GM18858 (cell line): ENCODE measurements around the gene ZFP36.
"Not testable (repeated sequence)": the region's sequence is repeated elsewhere in the genome, so short reads cannot be mapped to it uniquely, and the experiment has no call there.

Experiments used
- ATAC-seq: cut with Tn5 transposase; IDR thresholded peaks from one replicate; pipeline ENCODE4 v1.9.1; 2021; ENCODE audit not compliant: unreplicated experiment

The ZFP36 gene

GRCh38 chr19:39444598-39445195 is 38.0 kb downstream of the ZFP36 start:
- no peak for ATAC-seq

- peak; percentile 75 for ATAC-seq
Measured at GRCh38 chr19:39445196-39446111, 38.8 kb downstream of the ZFP36 start, which contains the start of gene SUPT5H. Gene SUPT5H (plus strand): TSS chr19:39445582. CDS start chr19:39445891, 309 bp downstream.

GRCh38 chr19:39446365-39447084 is 39.9 kb downstream of the ZFP36 start:
- no peak for ATAC-seq

GRCh38 chr19:39448271-39448670 is 41.6 kb downstream of the ZFP36 start:
- ATAC-seq = no peak

- ATAC-seq = no peak
Measured at GRCh38 chr19:39449116-39449797, 42.6 kb downstream of the ZFP36 start.

GRCh38 chr19:39451257-39451656 is 44.6 kb downstream of the ZFP36 start:
- ATAC-seq = not testable (repeated sequence)
